OCI-LY7 (cell line): ENCODE results near the gene DCPS. TPM values are rescaled to one million over a fixed set of nuclear protein-coding genes. Genes with fewer than 3 reads are reported as not detected.

Experiments used
- BruUV-seq: library from RNA; stranded (reverse); fragments of 400-500 nt; replicated peaks from 2 replicates; lab custom pipeline; 2021; lab: Mats Ljungman, UMichigan
- CTCF ChIA-PET: fragments of 300-600 bp; sonication (Branson Sonifier 250); formaldehyde crosslinking; loops from one replicate; lab custom pipeline; 2022; ENCODE audit warnings: antibody characterized with exemption; ENCODE audit not compliant: unreplicated experiment; lab: Charles Lee
- POLR2A ChIA-PET: fragments of 300-600 bp; sonication (Branson Sonifier 250); formaldehyde crosslinking; loops from one replicate; lab custom pipeline; 2022; ENCODE audit warnings: antibody characterized with exemption; lab: Charles Lee
- DNase-seq: peaks from one replicate; pipeline ENCODE4 v3.0.0-alpha.2; 2015; ENCODE audit warnings: low spot score
- H2AFZ ChIP-seq: fragments of 200-600 bp; sonication (generic), shearing (Covaris generic); 2 replicates; pipeline ENCODE4 v1.6.1; 2014; ENCODE audit warnings: mild to moderate bottlenecking, antibody characterized with exemption, low read length, moderate library complexity
- H3K27ac ChIP-seq: fragments of 200-600 bp; sonication (generic); 2 replicates; pipeline ENCODE4 v1.5.1; 2014; ENCODE audit warnings: mixed run types, low read depth, mild to moderate bottlenecking, moderate library complexity, low read length, inconsistent platforms; ENCODE audit not compliant: poor library complexity, severe bottlenecking
- H3K36me3 ChIP-seq: fragments of 200-600 bp; sonication (generic); 2 replicates; pipeline ENCODE4 v1.6.1; 2014; ENCODE audit warnings: mild to moderate bottlenecking, antibody characterized with exemption, low read length, moderate library complexity, mixed read lengths; ENCODE audit not compliant: insufficient read depth
- H3K4me1 ChIP-seq: fragments of 200-600 bp; sonication (generic); 2 replicates; pipeline ENCODE4 v1.5.1; 2014; ENCODE audit warnings: mild to moderate bottlenecking, low read length; ENCODE audit not compliant: insufficient read depth, poor library complexity, severe bottlenecking
- H3K4me2 ChIP-seq: fragments of 200-600 bp; sonication (generic); 2 replicates; pipeline ENCODE4 v1.6.1; 2014; ENCODE audit warnings: mild to moderate bottlenecking, low read length
- H3K4me3 ChIP-seq: fragments of 200-600 bp; sonication (generic); 2 replicates; pipeline ENCODE4 v1.5.1; 2014; ENCODE audit warnings: mild to moderate bottlenecking, low read depth, low read length; ENCODE audit not compliant: poor library complexity, severe bottlenecking
- H3K79me2 ChIP-seq: fragments of 200-600 bp; sonication (generic); 2 replicates; pipeline ENCODE4 v1.6.1; 2016; ENCODE audit warnings: low read depth, mild to moderate bottlenecking, low read length, moderate library complexity, mixed read lengths; ENCODE audit not compliant: insufficient read depth
- H3K9me2 ChIP-seq: fragments of 200-600 bp; sonication (generic); 2 replicates; pipeline ENCODE4 v1.6.1; 2016; ENCODE audit warnings: mild to moderate bottlenecking, low read length, mixed read lengths; ENCODE audit not compliant: insufficient read depth
- H3K9me3 ChIP-seq: fragments of 200-600 bp; sonication (generic); 2 replicates; pipeline ENCODE4 v1.6.1; 2014; ENCODE audit warnings: mild to moderate bottlenecking, mixed run types, low read length, mixed read lengths
- H4K20me1 ChIP-seq: fragments of 200-600 bp; sonication (generic); 2 replicates; pipeline ENCODE4 v1.6.1; 2014; ENCODE audit warnings: mild to moderate bottlenecking, antibody characterized with exemption, low read length, moderate library complexity, mixed read lengths; ENCODE audit not compliant: insufficient read depth
- EZH2phosphoT487 ChIP-seq: fragments of 200-600 bp; sonication (generic); IDR thresholded peaks from 2 replicates; pipeline ENCODE4 v1.6.1; 2018; ENCODE audit warnings: low read depth, borderline replicate concordance, mild to moderate bottlenecking, mixed run types, antibody characterized with exemption, low read length, moderate library complexity, mixed read lengths
- intact Hi-C: fragments of 100-400 bp; cut with micrococcal nuclease; formaldehyde crosslinking; loops from one replicate; pipeline ENCODE4 v1.10.0; 2022; ENCODE audit not compliant: unreplicated experiment
- total RNA-seq, 2 experiments: library from RNA; depleted of rRNA in 1 of 2; stranded (reverse); fragments of >200 nt in 1 of 2; shearing (Covaris generic) in 1 of 2; gene quantifications; 2 replicates each; pipeline ENCODE4 v1.2.3, GENCODE V29; 2014 to 2022
- TF ChIP-seq, protein P1 (sequence below): fragments of 200-600 bp; sonication (generic); conservative IDR thresholded peaks from 2 replicates; pipeline ENCODE4 v1.5.1; 2014; ENCODE audit warnings: mild to moderate bottlenecking, antibody characterized with exemption, low read length, moderate library complexity, mixed read lengths

DCPS gene
- total RNA-seq, 2 experiments from 2014 or later, result 30.4 to 36.5 TPM

DNA sequence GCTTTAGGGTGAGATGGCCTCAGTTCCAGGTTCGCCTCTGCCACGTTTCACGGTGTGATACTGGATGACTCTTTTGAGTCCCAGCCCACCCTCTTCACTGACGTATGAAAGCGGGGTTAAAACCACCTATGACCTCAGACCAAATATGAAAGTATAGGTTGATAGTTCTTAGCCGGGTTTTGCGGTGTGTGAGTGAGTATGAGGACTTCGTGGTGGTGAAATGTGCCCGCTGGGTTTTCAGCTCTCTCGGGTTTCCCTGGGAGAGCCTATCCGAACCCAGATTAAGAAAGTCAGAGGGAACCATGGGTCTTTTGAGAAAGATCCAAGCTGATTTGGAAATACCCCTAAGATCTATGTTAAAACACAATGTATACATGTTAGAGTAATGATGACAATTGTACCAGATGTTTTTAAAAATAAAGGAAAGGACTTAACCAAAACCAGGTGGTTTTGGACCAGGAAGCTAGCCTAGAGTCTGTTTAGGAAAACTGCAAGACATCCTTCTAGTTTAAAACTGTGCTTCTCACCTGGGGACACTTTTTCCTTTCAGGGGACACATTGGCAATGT, 25.9 kb downstream of the DCPS start:
- no peaks in the 10 kb centered on the region for H3K79me2 ChIP-seq
- H3K27ac ChIP-seq, result no peak overlapping the region
- no peak for TF ChIP-seq EZH2phosphoT487
- TF ChIP-seq, protein P1, sequence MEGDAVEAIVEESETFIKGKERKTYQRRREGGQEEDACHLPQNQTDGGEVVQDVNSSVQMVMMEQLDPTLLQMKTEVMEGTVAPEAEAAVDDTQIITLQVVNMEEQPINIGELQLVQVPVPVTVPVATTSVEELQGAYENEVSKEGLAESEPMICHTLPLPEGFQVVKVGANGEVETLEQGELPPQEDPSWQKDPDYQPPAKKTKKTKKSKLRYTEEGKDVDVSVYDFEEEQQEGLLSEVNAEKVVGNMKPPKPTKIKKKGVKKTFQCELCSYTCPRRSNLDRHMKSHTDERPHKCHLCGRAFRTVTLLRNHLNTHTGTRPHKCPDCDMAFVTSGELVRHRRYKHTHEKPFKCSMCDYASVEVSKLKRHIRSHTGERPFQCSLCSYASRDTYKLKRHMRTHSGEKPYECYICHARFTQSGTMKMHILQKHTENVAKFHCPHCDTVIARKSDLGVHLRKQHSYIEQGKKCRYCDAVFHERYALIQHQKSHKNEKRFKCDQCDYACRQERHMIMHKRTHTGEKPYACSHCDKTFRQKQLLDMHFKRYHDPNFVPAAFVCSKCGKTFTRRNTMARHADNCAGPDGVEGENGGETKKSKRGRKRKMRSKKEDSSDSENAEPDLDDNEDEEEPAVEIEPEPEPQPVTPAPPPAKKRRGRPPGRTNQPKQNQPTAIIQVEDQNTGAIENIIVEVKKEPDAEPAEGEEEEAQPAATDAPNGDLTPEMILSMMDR, result no peak
- no peaks in the 10 kb centered on the region for H3K4me1 ChIP-seq
- H3K9me3 ChIP-seq, result no peaks in the 10 kb centered on the region
- no peaks in the 10 kb centered on the region for H4K20me1 ChIP-seq
- CTCF ChIA-PET, result no interaction called here
- DNase-seq, result no peak
- H3K4me2 ChIP-seq, result no peak overlapping the region
- POLR2A ChIA-PET, result interaction anchor here (0.9 kb wide), 1 partner anchor 14 kb away, joined by 3 read pairs; no protein-coding TSS in a partner anchor
- no peak overlapping the region for H2AFZ ChIP-seq
- no peak overlapping the region for H3K4me3 ChIP-seq
- no peaks in the 10 kb centered on the region for H3K9me2 ChIP-seq
- intact Hi-C loops, result no loop called here
- H3K36me3 ChIP-seq, result peaks cover 23% of the 10 kb centered on the region; the same call in 1 of the 2 replicates
- BruUV-seq, result no TSS peak

DNA sequence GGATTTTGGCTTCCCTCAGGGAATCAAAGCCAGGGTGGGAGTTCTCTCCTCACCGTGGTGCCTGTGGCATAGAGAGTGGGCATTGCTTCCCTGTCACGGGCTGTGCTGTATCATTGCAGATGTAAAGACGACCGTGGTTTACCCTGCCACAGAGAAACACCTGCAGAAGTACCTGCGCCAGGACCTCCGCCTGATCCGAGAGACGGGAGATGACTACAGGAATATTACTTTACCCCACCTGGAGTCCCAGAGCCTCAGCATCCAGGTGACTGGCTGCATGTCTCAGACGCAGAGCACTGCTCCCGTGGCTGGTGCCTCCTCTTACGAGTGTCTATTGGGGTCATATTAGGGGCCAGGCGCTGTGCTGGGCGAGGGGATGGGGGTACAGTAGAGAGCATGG, 27.4 kb downstream of the DCPS start:
- H3K4me1 ChIP-seq, result no peaks in the 10 kb centered on the region
- H3K4me2 ChIP-seq, result no peak overlapping the region
- no peaks in the 10 kb centered on the region for H3K9me2 ChIP-seq
- BruUV-seq, result no TSS peak
- no peaks in the 10 kb centered on the region for H3K9me3 ChIP-seq
- no peak overlapping the region for H2AFZ ChIP-seq
- POLR2A ChIA-PET, result interaction anchor here (0.6 kb wide), 1 partner anchor 13 kb away, joined by 3 read pairs; no protein-coding TSS in a partner anchor
- CTCF ChIA-PET, result no interaction called here
- no peaks in the 10 kb centered on the region for H3K79me2 ChIP-seq
- no peak overlapping the region for H3K27ac ChIP-seq
- intact Hi-C loops, result no loop called here
- peaks cover 29% of the 10 kb centered on the region; the same call in 1 of the 2 replicates for H3K36me3 ChIP-seq
- no peak for TF ChIP-seq EZH2phosphoT487
- TF ChIP-seq, protein P1, result no peak
- H3K4me3 ChIP-seq, result no peak overlapping the region
- DNase-seq, result no peak
- H4K20me1 ChIP-seq, result no peaks in the 10 kb centered on the region

DNA sequence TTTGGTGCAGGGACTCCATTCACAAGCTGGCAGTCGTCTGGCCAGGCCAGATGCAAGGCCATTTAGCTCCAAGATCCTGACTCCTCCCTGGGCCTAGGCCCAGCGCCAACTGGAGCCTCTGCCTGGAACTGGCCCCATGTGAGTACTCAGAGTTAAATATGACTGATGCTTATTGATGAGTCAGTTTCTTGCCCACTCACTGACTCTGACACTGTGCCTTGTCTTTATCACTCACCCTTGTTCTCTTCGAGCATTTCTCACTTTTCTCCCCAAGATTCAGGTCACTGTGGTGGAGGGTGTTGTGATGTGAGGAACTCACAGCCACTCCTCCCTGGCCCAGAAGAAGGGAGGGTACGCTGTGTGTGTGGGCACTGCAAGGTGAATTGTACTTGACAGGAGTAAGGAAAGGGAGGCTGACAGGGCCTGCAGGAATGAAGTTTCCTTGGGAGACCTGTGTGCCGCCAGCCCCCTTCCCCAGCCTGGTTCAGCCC, 28.4 kb downstream of the DCPS start:
- H3K36me3 ChIP-seq, result peaks cover 29% of the 10 kb centered on the region; the same call in 1 of the 2 replicates

More for the DNA sequence above, 28.4 kb downstream of the DCPS start:
- intact Hi-C loops, result no loop called here
- CTCF ChIA-PET, result no interaction called here
- H3K4me1 ChIP-seq, result no peaks in the 10 kb centered on the region
- no peaks in the 10 kb centered on the region for H3K9me2 ChIP-seq
- TF ChIP-seq, protein P1, result no peak
- no peak for TF ChIP-seq EZH2phosphoT487
- no TSS peak for BruUV-seq
- H3K4me3 ChIP-seq, result no peak overlapping the region
- H2AFZ ChIP-seq, result no peak overlapping the region
- H3K9me3 ChIP-seq, result no peaks in the 10 kb centered on the region
- no peak overlapping the region for H3K27ac ChIP-seq
- H3K79me2 ChIP-seq, result no peaks in the 10 kb centered on the region
- no peaks in the 10 kb centered on the region for H4K20me1 ChIP-seq
- no peak for DNase-seq
- no peak overlapping the region for H3K4me2 ChIP-seq
- POLR2A ChIA-PET, result no interaction called here
